ENCODE data around the gene TRAK2.
"Not testable (repeated sequence)": the region's sequence is repeated elsewhere in the genome, so short reads cannot be mapped to it uniquely, and the experiment has no call there.

The TRAK2 gene

DNA sequence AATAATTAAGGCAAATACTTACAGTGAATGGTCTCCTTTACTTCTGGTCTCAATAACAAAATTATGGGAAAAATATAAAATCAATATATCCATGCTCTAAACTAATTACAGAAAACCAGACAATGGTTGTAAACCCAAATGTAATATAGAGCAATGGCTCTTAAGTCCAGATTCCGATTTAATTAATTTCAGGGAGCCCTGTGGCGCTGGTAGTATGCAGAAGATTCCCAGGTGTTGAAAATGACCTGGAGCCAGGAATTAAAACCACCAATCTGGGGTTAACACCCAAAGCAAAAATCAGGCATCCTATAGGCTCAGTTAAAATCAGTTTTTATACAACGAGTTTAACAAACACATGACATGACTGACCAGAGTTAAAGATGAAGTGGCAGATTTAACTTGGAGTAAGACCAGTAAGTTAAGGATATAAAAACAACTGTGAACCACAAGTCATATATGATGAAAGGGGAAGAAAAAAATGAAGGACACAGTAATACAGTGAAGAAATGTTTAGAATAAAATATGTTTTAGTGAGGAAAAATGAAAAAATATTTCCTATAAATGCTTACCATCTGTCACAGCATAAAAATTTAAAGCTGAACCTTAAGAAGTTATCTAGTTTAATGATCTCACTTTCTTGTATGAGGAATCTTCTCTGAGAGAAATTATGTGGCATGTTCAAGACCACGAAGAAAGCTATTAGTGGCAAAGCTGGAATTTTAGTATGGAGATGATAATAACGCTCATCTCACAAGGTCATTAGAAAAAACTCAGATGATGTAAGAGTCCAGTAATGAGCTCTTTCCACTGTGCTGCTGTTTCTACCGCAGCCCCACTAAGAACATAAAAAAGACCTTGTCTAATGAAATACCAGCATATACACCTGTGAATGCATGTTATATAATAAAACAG is 48.4 kb downstream of the TRAK2 start:
- H3K4me1 ChIP-seq (ENCODE audit: control insufficient read depth, insufficient read depth, low read length, poor library complexity, severe bottlenecking) = no peaks in the 10 kb centered on the region
- H3K36me3 ChIP-seq (ENCODE audit: control insufficient read depth, insufficient read depth, low read length) = peaks cover 23% of the 10 kb centered on the region
- no peak overlapping the region for H3K4me3 ChIP-seq (ENCODE audit: insufficient read depth, low read depth, low read length, poor library complexity, severe bottlenecking)
- DNase-seq = no peak
- no peaks in the 10 kb centered on the region for H3K9me3 ChIP-seq (ENCODE audit: control insufficient read depth, low read length)
- H3K27me3 ChIP-seq (replicated peaks; ENCODE audit: control insufficient read depth, insufficient read depth, low read length, poor library complexity, severe bottlenecking) = no peaks in the 10 kb centered on the region
- no peak overlapping the region for H3K27ac ChIP-seq (ENCODE audit: insufficient read depth, low read length, poor library complexity, severe bottlenecking)

- DNase-seq = no peak
- Histone ChIP-seq H3K9me3 (ENCODE audit: control insufficient read depth, low read length) (no peaks in the 10 kb centered on the region), H3K27me3 (replicated peaks; ENCODE audit: control insufficient read depth, insufficient read depth, low read length, poor library complexity, severe bottlenecking) (no peaks in the 10 kb centered on the region), H3K36me3 (ENCODE audit: control insufficient read depth, insufficient read depth, low read length) (peaks cover 34% of the 10 kb centered on the region), H3K4me1 (ENCODE audit: control insufficient read depth, insufficient read depth, low read length, poor library complexity, severe bottlenecking) (no peaks in the 10 kb centered on the region), H3K4me3 (ENCODE audit: insufficient read depth, low read depth, low read length, poor library complexity, severe bottlenecking) (no peak overlapping the region), H3K27ac (ENCODE audit: insufficient read depth, low read length, poor library complexity, severe bottlenecking) (no peak overlapping the region)
These were observed 49.4 kb downstream of the TRAK2 start for GRCh38 chr2:201401815-201402214.

GRCh38 chr2:201396595-201396994 is 54.7 kb downstream of the TRAK2 start:
- Histone ChIP-seq H3K4me1 (ENCODE audit: control insufficient read depth, insufficient read depth, low read length, poor library complexity, severe bottlenecking) (no peaks in the 10 kb centered on the region), H3K27me3 (replicated peaks; ENCODE audit: control insufficient read depth, insufficient read depth, low read length, poor library complexity, severe bottlenecking) (no peaks in the 10 kb centered on the region), H3K9me3 (ENCODE audit: control insufficient read depth, low read length) (no peaks in the 10 kb centered on the region), H3K27ac (ENCODE audit: insufficient read depth, low read length, poor library complexity, severe bottlenecking) (no peak overlapping the region), H3K4me3 (ENCODE audit: insufficient read depth, low read depth, low read length, poor library complexity, severe bottlenecking) (no peak overlapping the region), H3K36me3 (ENCODE audit: control insufficient read depth, insufficient read depth, low read length) (peaks cover 61% of the 10 kb centered on the region)
- DNase-seq = no peak

DNA sequence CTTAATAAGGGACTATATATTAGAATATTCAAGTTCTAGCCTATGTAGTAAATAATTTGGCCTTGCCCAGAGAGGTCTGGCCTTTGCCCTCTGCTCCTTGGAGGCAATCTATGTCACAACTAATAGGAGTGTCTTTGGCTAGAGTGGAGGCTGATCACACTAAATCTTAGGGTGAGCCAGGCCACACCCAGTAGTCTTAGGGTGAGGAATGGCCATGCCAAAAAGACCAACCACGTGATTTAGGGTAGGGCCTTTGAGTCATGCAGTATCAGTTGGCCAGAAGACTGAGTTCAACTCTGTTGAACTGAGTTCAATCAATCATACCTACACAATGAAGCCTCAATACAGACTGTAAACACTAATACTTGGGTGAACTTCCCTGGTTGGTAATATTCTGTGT is 68.1 kb downstream of the TRAK2 start:
- no peaks in the 10 kb centered on the region for H3K27me3 ChIP-seq (replicated peaks; ENCODE audit: control insufficient read depth, insufficient read depth, low read length, poor library complexity, severe bottlenecking)
- no peak overlapping the region for H3K27ac ChIP-seq (ENCODE audit: insufficient read depth, low read length, poor library complexity, severe bottlenecking)
- DNase-seq = no peak

DNA sequence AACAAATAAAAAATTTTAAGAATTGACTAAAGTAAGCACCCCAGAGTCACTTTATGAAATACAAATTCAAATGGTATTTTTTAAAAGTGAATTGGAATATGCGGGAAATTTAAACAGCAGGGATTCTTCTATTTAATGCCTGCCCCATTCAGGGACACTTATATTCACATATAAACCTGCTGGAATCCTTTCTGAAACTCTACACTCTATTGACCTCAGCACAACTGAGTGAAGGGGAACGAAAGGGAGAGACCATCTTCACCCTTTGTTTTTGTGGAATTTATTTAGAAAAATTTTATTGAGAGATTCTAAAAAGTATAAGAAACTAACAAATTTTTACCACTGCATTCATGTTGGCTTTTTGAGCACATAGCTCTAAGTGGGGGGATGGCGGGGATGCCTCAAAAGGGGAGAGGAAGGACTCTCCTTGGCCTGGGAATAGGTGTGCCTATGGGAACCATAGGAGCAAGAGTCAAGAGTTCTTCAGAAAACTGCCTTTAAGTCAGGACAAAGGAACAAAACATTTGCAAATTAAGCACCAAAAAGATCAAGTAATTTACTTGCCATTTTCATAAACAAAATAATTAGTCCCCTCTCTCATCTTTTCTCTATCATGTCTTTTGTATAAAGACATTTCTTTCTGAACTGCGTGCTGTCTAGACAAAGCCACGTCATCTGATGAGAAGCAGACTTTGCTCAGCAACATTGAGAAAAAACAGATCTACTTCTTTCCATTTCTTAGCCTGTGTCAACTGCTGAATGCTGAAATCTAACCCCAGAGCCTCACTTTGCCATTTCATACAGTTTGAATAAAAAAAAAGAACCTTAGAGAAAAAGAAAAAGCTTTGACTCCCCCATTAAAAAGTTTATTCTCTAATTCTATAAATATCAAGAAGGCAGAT is 72.5 kb downstream of the TRAK2 start:
- H3K9me3 ChIP-seq (ENCODE audit: control insufficient read depth, low read length) = no peaks in the 10 kb centered on the region
- peaks cover 33% of the 10 kb centered on the region for H3K36me3 ChIP-seq (ENCODE audit: control insufficient read depth, insufficient read depth, low read length)
- H3K27me3 ChIP-seq (replicated peaks; ENCODE audit: control insufficient read depth, insufficient read depth, low read length, poor library complexity, severe bottlenecking) = no peaks in the 10 kb centered on the region
- H3K4me3 ChIP-seq (ENCODE audit: insufficient read depth, low read depth, low read length, poor library complexity, severe bottlenecking) = no peak overlapping the region
- H3K4me1 ChIP-seq (ENCODE audit: control insufficient read depth, insufficient read depth, low read length, poor library complexity, severe bottlenecking) = no peaks in the 10 kb centered on the region
- no peak overlapping the region for H3K27ac ChIP-seq (ENCODE audit: insufficient read depth, low read length, poor library complexity, severe bottlenecking)
- DNase-seq = no peak

More for the DNA sequence above, 68.1 kb downstream of the TRAK2 start:
- no peaks in the 10 kb centered on the region for H3K9me3 ChIP-seq (ENCODE audit: control insufficient read depth, low read length)
- no peak overlapping the region for H3K4me3 ChIP-seq (ENCODE audit: insufficient read depth, low read depth, low read length, poor library complexity, severe bottlenecking)
- peaks cover 74% of the 10 kb centered on the region for H3K36me3 ChIP-seq (ENCODE audit: control insufficient read depth, insufficient read depth, low read length)
- H3K4me1 ChIP-seq (ENCODE audit: control insufficient read depth, insufficient read depth, low read length, poor library complexity, severe bottlenecking) = no peaks in the 10 kb centered on the region

DNA sequence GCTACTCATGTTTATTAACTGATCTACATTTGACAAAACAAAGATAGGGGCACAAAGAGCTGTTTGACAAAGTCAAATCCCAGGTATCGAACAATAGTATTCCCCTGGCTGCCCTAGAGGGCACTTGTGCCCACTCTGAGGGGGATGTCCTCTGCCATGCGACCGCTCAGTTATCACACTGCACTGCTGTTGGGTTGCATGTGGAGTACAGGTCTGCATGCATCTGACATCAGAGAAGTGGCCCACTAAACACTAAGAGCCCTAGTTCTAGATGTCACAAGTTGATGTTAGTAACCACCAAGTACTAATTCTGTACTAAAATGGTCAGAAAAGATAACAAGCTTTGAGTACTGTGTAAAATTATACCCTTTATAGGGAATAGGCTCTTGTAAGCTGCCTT is 74.0 kb downstream of the TRAK2 start:
- Histone ChIP-seq H3K27ac (ENCODE audit: insufficient read depth, low read length, poor library complexity, severe bottlenecking) (no peak overlapping the region), H3K9me3 (ENCODE audit: control insufficient read depth, low read length) (no peaks in the 10 kb centered on the region), H3K4me3 (ENCODE audit: insufficient read depth, low read depth, low read length, poor library complexity, severe bottlenecking) (no peak overlapping the region), H3K4me1 (ENCODE audit: control insufficient read depth, insufficient read depth, low read length, poor library complexity, severe bottlenecking) (no peaks in the 10 kb centered on the region), H3K36me3 (ENCODE audit: control insufficient read depth, insufficient read depth, low read length) (peaks cover 23% of the 10 kb centered on the region), H3K27me3 (replicated peaks; ENCODE audit: control insufficient read depth, insufficient read depth, low read length, poor library complexity, severe bottlenecking) (no peaks in the 10 kb centered on the region)
- no peak for DNase-seq

DNA sequence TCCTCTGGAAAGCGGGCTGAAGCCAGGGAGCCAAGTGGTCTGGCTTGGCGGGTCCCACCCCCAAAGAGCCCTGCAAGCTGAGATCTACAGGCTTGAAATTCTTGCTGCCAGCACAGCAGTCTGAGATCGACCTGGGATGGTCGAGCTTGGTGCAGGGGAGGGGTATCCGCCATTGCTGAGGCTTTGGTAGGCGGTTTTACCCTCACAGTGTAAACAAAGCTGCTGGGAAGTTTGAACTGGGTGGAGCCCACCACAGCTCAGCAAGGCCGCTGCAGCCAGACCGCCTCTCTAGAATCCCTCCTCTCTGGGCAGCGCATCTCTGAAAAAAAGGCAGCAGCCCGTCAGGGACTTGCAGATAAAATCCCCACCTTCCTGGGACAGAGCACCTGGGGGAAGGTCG is 81.5 kb downstream of the TRAK2 start:
- Histone ChIP-seq H3K4me3 (ENCODE audit: insufficient read depth, low read depth, low read length, poor library complexity, severe bottlenecking) (no peak overlapping the region), H3K27ac (ENCODE audit: insufficient read depth, low read length, poor library complexity, severe bottlenecking) (no peak overlapping the region), H3K36me3 (ENCODE audit: control insufficient read depth, insufficient read depth, low read length) (no peaks in the 10 kb centered on the region), H3K4me1 (ENCODE audit: control insufficient read depth, insufficient read depth, low read length, poor library complexity, severe bottlenecking) (no peaks in the 10 kb centered on the region), H3K27me3 (replicated peaks; ENCODE audit: control insufficient read depth, insufficient read depth, low read length, poor library complexity, severe bottlenecking) (no peaks in the 10 kb centered on the region), H3K9me3 (ENCODE audit: control insufficient read depth, low read length) (no peaks in the 10 kb centered on the region)
- no peak for DNase-seq

DNA sequence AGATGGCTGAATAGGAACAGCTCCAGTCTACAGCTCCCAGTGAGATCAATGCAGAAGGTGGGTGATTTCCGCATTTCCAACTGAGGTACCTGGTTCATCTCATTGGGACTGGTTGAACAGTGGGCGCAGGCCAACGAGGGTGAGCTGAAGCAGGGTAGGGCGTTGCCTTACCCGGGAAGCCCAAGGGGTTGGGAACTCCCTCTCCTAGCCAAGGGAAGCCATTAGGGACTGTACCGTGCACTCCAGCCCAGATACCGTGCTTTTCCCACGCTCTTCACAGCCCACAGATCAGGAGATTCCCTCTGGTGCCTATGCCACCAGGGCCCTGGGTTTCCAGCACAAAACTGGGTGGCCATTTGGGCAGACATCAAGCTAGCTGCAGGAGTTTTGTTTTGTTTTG is 81.9 kb downstream of the TRAK2 start:
- not testable (repeated sequence) for H3K36me3 ChIP-seq (ENCODE audit: control insufficient read depth, insufficient read depth, low read length); H3K27ac ChIP-seq (ENCODE audit: insufficient read depth, low read length, poor library complexity, severe bottlenecking); H3K4me1 ChIP-seq (ENCODE audit: control insufficient read depth, insufficient read depth, low read length, poor library complexity, severe bottlenecking); H3K4me3 ChIP-seq (ENCODE audit: insufficient read depth, low read depth, low read length, poor library complexity, severe bottlenecking); DNase-seq; H3K9me3 ChIP-seq (ENCODE audit: control insufficient read depth, low read length); H3K27me3 ChIP-seq (replicated peaks; ENCODE audit: control insufficient read depth, insufficient read depth, low read length, poor library complexity, severe bottlenecking)

- Histone ChIP-seq H3K4me3 (ENCODE audit: insufficient read depth, low read depth, low read length, poor library complexity, severe bottlenecking) (no peak overlapping the region), H3K27ac (ENCODE audit: insufficient read depth, low read length, poor library complexity, severe bottlenecking) (no peak overlapping the region), H3K36me3 (ENCODE audit: control insufficient read depth, insufficient read depth, low read length) (no peaks in the 10 kb centered on the region), H3K27me3 (replicated peaks; ENCODE audit: control insufficient read depth, insufficient read depth, low read length, poor library complexity, severe bottlenecking) (no peaks in the 10 kb centered on the region), H3K4me1 (ENCODE audit: control insufficient read depth, insufficient read depth, low read length, poor library complexity, severe bottlenecking) (peaks cover 12% of the 10 kb centered on the region), H3K9me3 (ENCODE audit: control insufficient read depth, low read length) (no peaks in the 10 kb centered on the region)
- no peak for DNase-seq
These were observed 85.1 kb downstream of the TRAK2 start for GRCh38 chr2:201366146-201366545.

All from effector memory CD4-positive, alpha-beta T cell (primary cell).